VCaP (cell line): ENCODE data around the gene MCF2L.
A peak's percentile ranks its signal among the peaks of the same experiment; 100 is the strongest.

Experiments
- H3K27ac ChIP-seq: fragments of 450-650 bp; 2 replicates; pipeline ENCODE4 v1.5.1; 2017
- CTCF ChIP-seq: fragments of 450-650 bp; conservative IDR thresholded peaks from 2 replicates; pipeline ENCODE4 v1.5.1; 2017; ENCODE audit warnings: mild to moderate bottlenecking, moderate library complexity

Gene MCF2L

GRCh38 chr13:112951674-112952371 is 17.2 kb upstream of the MCF2L start:
- TF ChIP-seq CTCF: no peak
- H3K27ac ChIP-seq: peak overlapping the region; percentile 53

GRCh38 chr13:112952759-112953551 is 16.1 kb upstream of the MCF2L start:
- TF ChIP-seq CTCF: no peak
- H3K27ac ChIP-seq: peak overlapping the region; percentile 53

- TF ChIP-seq CTCF: no peak
- peak overlapping the region; percentile 53 for H3K27ac ChIP-seq
Observed at GRCh38 chr13:112953591-112954487, 15.2 kb upstream of the MCF2L start.

GRCh38 chr13:112954488-112955270 is 14.3 kb upstream of the MCF2L start:
- TF ChIP-seq CTCF: no peak
- no peak overlapping the region for H3K27ac ChIP-seq

- no peak overlapping the region for H3K27ac ChIP-seq
- no peak for TF ChIP-seq CTCF
Observed at GRCh38 chr13:112955271-112955937, 13.6 kb upstream of the MCF2L start.

- no peak for TF ChIP-seq CTCF
- no peak overlapping the region for H3K27ac ChIP-seq
Observed at GRCh38 chr13:112955956-112956355, 13.1 kb upstream of the MCF2L start.
